Endothelial cell of umbilical vein (primary cell): ENCODE measurements around the gene ASPM. TPM values are rescaled to one million over a fixed set of nuclear protein-coding genes. Genes with fewer than 3 reads are reported as not detected.

Experiments used
- BruUV-seq: library from RNA; stranded (reverse); fragments of 400-500 nt; replicated peaks from 2 replicates; lab custom pipeline; 2021; lab: Mats Ljungman, UMichigan
- CTCF ChIA-PET: fragments of 300-600, 350-600 bp; sonication (Branson Sonifier 250); formaldehyde crosslinking; loops from one replicate; lab custom pipeline; 2021; ENCODE audit warnings: antibody characterized with exemption, inconsistent platforms; lab: Charles Lee
- POLR2A ChIA-PET: fragments of 300-600, 350-600 bp; sonication (Branson Sonifier 250); formaldehyde crosslinking; loops from one replicate; lab custom pipeline; 2021; ENCODE audit warnings: antibody characterized with exemption, inconsistent platforms; lab: Charles Lee
- DNase-seq: peaks from one replicate; pipeline ENCODE4 v3.0.0-alpha.2; 2011; ENCODE audit warnings: low read depth, low spot score
- FAIRE-seq: peaks from 2 replicates; lab custom pipeline; 2011; peaks lifted over from hg19 to GRCh38; lab: Jason Lieb, UNC
- H2AFZ ChIP-seq: 2 replicates; pipeline ENCODE4 v1.6.0; 2012; ENCODE audit warnings: low read depth, low read length, control low read depth, inconsistent platforms
- H3K27ac ChIP-seq: 2 replicates; pipeline ENCODE4 v1.5.1; 2011; ENCODE audit warnings: low read depth, mild to moderate bottlenecking, control low read depth, low read length, moderate library complexity; ENCODE audit not compliant: insufficient read depth
- H3K27me3 ChIP-seq, 2 experiments: 2 replicates each; pipeline versions ENCODE4 v1.6.0 to v1.6.1; 2011; ENCODE audit warnings: low read length in 2 of 2, mixed read lengths in 1 of 2; ENCODE audit not compliant: control insufficient read depth in 2 of 2, insufficient read depth in 2 of 2
- H3K36me3 ChIP-seq, 2 experiments: 2 replicates in 1 of 2; 3 replicates in 1 of 2; pipeline ENCODE4 v1.5.1; 2011; ENCODE audit warnings: low read length in 2 of 2, mild to moderate bottlenecking in 1 of 2, moderate library complexity in 1 of 2; ENCODE audit not compliant: control insufficient read depth in 2 of 2, insufficient read depth in 2 of 2; ENCODE audit errors: extremely low read depth in 1 of 2
- H3K4me1 ChIP-seq: 3 replicates; pipeline ENCODE4 v1.5.1; 2011; ENCODE audit warnings: mild to moderate bottlenecking, low read length; ENCODE audit not compliant: control insufficient read depth, insufficient read depth; ENCODE audit errors: extremely low read depth
- H3K4me2 ChIP-seq: 2 replicates; pipeline ENCODE4 v1.6.1; 2011; ENCODE audit warnings: low read length, control low read depth, mixed read lengths; ENCODE audit not compliant: insufficient read depth
- H3K4me3 ChIP-seq, 3 experiments: fragments of 200-600 bp in 1 of 3; sonication (generic), shearing (Covaris generic) in 1 of 3; replicated peaks in 1 of 3; 2 replicates each; pipeline ENCODE4 v1.5.1; 2011 to 2016; ENCODE audit warnings: control low read depth in 3 of 3, low read length in 3 of 3, mild to moderate bottlenecking in 2 of 3, inconsistent platforms in 1 of 3, low read depth in 1 of 3, moderate library complexity in 1 of 3; ENCODE audit not compliant: insufficient read depth in 1 of 3
- H3K79me2 ChIP-seq: 2 replicates; pipeline ENCODE4 v1.6.0; 2012; ENCODE audit warnings: low read length, inconsistent platforms; ENCODE audit not compliant: control insufficient read depth, insufficient read depth
- H3K9ac ChIP-seq: replicated peaks from 2 replicates; pipeline ENCODE3; 2011; ENCODE audit warnings: low read length, control low read depth; ENCODE audit not compliant: insufficient read depth; ENCODE audit errors: extremely low read depth
- H3K9me1 ChIP-seq: replicated peaks from 3 replicates; pipeline ENCODE4 v1.6.0; 2011; ENCODE audit warnings: mild to moderate bottlenecking, low read length; ENCODE audit not compliant: control insufficient read depth, insufficient read depth; ENCODE audit errors: extremely low read depth
- H3K9me3 ChIP-seq: replicated peaks from 2 replicates; pipeline ENCODE4 v1.5.1; 2012; ENCODE audit warnings: low read length, inconsistent platforms; ENCODE audit not compliant: control insufficient read depth, insufficient read depth
- H4K20me1 ChIP-seq: replicated peaks from 2 replicates; pipeline ENCODE3; 2011; ENCODE audit warnings: mild to moderate bottlenecking, low read length; ENCODE audit not compliant: control insufficient read depth, insufficient read depth; ENCODE audit errors: extremely low read depth
- EZH2 ChIP-seq: IDR thresholded peaks from 2 replicates; pipeline ENCODE4 v1.6.1; 2012; ENCODE audit warnings: borderline replicate concordance, low read depth, mild to moderate bottlenecking, moderate library complexity, low read length, inconsistent platforms; ENCODE audit not compliant: severe bottlenecking
- FOS ChIP-seq: IDR thresholded peaks from 2 replicates; pipeline ENCODE4 v1.6.1; 2011; ENCODE audit warnings: mild to moderate bottlenecking, low read length, moderate library complexity, borderline replicate concordance; ENCODE audit not compliant: insufficient read depth
- GATA2 ChIP-seq: IDR thresholded peaks from 2 replicates; pipeline ENCODE4 v1.7.0; 2011; ENCODE audit warnings: low read depth, mild to moderate bottlenecking, moderate library complexity, mixed read lengths, low read length; ENCODE audit not compliant: insufficient read length, insufficient read depth
- MYC ChIP-seq: IDR thresholded peaks from one replicate; pipeline ENCODE4 v1.6.1; 2011; ENCODE audit warnings: mild to moderate bottlenecking, low read depth, low read length
- POLR2A ChIP-seq: IDR thresholded peaks from 2 replicates; pipeline ENCODE4 v1.6.1; 2012; ENCODE audit warnings: low read depth, mild to moderate bottlenecking, control low read depth, low read length
- dilution Hi-C: fragments of 300-500 bp; cut with MboI; formaldehyde crosslinking; loops from one replicate; pipeline ENCODE4 v1.15.0; 2019; ENCODE audit warnings: low sequenced_read_pairs; ENCODE audit not compliant: extremely low pct_ligation_motif_present
- intact Hi-C: fragments of 100-400 bp; cut with micrococcal nuclease; formaldehyde crosslinking; loops from one replicate; pipeline ENCODE4 v1.10.0; 2022
- polyA plus RNA-seq, 4 experiments: library from polyadenylated mRNA; depleted of rRNA in 3 of 4; stranded (reverse) in 3 of 4; unstranded in 1 of 4; fragments of >200 nt; gene quantifications; 2 replicates each; pipeline versions ENCODE4 v1.2.1 to v1.2.3, GENCODE V29; 2011 to 2012; ENCODE audit warnings: missing spikeins in 1 of 4
- total RNA-seq: library from RNA; stranded (reverse); gene quantifications from 2 replicates; pipeline ENCODE4 v1.2.3, GENCODE V29; 2021
- TF ChIP-seq, protein P1 (sequence below): IDR thresholded peaks from 2 replicates; pipeline ENCODE4 v1.6.1; 2011; ENCODE audit not compliant: insufficient read depth, insufficient read length
- TF ChIP-seq, protein P2 (sequence below), 2 donors: IDR thresholded peaks; 1 replicate in 1 of 2; 2 replicates in 1 of 2; pipeline ENCODE4 v1.5.1; 2011; ENCODE audit warnings: low read length in 2 of 2, mild to moderate bottlenecking in 2 of 2, moderate library complexity in 2 of 2, control low read depth in 1 of 2, inconsistent platforms in 1 of 2, low read depth in 1 of 2; ENCODE audit not compliant: insufficient read depth in 1 of 2; ENCODE audit errors: extremely low read depth in 1 of 2

Gene ASPM
- total and polyA plus RNA-seq, 2 donors (not counting 3 experiments of a cell fraction or from before 2014, with no cell fraction given), result 5.3 to 55.1 TPM

DNA sequence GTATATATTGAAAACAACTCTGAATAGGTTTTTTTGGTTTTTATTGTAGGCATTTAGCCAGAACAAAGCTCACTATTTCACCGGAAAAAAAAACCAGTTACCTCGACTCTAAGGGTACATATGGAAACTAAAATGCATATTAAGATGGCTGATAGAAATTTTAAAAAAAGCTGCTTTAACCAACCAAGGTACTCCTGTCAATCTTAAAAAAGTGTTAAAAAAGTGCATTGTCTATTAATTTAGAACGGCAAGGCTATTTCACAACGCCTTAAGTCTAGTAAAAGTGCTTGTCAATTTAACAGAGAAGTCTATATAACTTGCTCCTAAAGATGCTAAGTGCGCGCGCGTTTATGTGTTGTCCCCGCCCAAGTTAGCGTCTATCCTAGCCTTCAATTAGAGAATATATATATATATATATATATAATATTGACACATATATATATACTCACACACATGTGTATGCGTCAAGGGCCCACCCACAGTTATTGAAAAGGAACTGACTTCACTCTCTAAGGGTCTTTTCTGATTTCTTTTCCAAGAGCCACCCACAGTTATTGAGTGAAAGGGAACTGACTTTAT, 934 bp downstream of the ASPM start:
- Histone ChIP-seq H3K27ac (peak overlapping the region; percentile 36), H3K4me3 (peak overlapping the region; percentile 63 to 88 (median 80)), H3K9me3 (no peaks in the 10 kb centered on the region), H3K36me3 (no peaks in the 10 kb centered on the region), H2AFZ (peak overlapping the region; percentile 61), H3K27me3 (no peaks in the 10 kb centered on the region), H3K4me1 (peaks cover 16% of the 10 kb centered on the region), H3K9me1 (no peaks in the 10 kb centered on the region), H3K9ac (peak overlapping the region; percentile 69), H3K4me2 (peak overlapping the region; percentile 98), H4K20me1 (peaks cover 3% of the 10 kb centered on the region), H3K79me2 (peaks cover 58% of the 10 kb centered on the region)
- BruUV-seq, result no TSS peak
- TF ChIP-seq, protein P1, sequence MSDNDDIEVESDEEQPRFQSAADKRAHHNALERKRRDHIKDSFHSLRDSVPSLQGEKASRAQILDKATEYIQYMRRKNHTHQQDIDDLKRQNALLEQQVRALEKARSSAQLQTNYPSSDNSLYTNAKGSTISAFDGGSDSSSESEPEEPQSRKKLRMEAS, result no peak
- no peak for TF ChIP-seq FOS
- intact Hi-C loops, result loop anchor here (2.0 to 5.0 kb wide), 2 partner anchors 29 to 767 kb away; no protein-coding TSS in a partner anchor
- DNase-seq (peak; percentile 56), FAIRE-seq (no peak)
- ChIA-PET CTCF (interaction anchor here (0.7 to 1.0 kb wide), 3 partner anchors 9 to 15 kb away, joined by 3 to 4 read pairs (median 3); no protein-coding TSS in a partner anchor), POLR2A (no interaction called here)
- dilution Hi-C loops, result no loop called here

DNA sequence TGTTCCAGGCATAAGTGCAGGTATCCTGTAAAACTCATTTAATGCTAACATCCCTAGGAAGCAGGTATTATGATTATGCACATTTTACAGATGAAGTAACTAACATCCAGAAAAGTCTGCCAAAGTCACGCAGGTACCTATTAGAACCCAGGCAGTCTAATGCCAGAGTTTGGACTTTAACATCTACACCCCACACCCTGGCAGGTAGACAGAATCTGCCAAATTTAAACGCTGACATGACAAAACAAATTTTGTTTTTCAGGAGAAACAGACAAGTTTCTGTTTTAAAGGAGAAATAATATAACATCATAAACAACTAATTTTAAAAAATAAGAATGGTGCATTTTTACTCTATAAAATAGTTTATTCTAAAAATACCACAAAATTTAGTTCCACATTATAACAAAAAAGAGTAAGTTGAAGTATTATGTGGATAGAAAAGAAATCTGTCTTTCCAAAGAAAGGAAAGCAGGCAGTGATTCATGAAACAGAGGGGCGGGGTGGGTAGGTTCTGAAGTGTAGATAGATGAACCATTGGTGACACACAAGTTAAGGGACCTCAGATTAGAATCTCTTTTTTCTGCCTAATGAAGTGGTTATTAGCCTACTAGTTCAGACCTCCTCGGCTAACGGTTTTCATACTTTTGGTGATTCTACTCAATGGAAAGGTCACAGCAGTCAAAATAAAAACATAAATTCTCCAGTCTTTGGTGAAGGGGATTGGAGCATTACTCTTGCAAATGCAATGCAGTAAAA, 1.7 kb downstream of the ASPM start:
- Histone ChIP-seq H4K20me1 (peaks cover 3% of the 10 kb centered on the region), H3K27ac (peak overlapping the region; percentile 39), H3K4me1 (peaks cover 24% of the 10 kb centered on the region), H3K4me3 (peak overlapping the region; percentile 63 to 88 (median 80)), H3K9ac (peak overlapping the region; percentile 69), H3K4me2 (peak overlapping the region; percentile 98), H3K27me3 (no peaks in the 10 kb centered on the region), H3K9me3 (no peaks in the 10 kb centered on the region), H3K36me3 (no peaks in the 10 kb centered on the region), H3K79me2 (peaks cover 66% of the 10 kb centered on the region), H3K9me1 (no peaks in the 10 kb centered on the region), H2AFZ (peak overlapping the region; percentile 31)
- ChIA-PET CTCF (interaction anchor here (0.7 to 1.1 kb wide), 4 partner anchors 8 to 29 kb away, joined by 3 to 4 read pairs (median 3); no protein-coding TSS in a partner anchor), POLR2A (no interaction called here)
- intact Hi-C loops (loop anchor here (5.0 kb wide), 1 partner anchor 768 kb away; no protein-coding TSS in a partner anchor), dilution Hi-C loops (no loop called here)
- DNase-seq (peak; percentile 63), FAIRE-seq (no peak)
- TF ChIP-seq FOS, result peak; percentile 23
- no peak for TF ChIP-seq MYC
- TF ChIP-seq GATA2, result peak; percentile 46
- TF ChIP-seq POLR2A, result no peak
- TF ChIP-seq EZH2, result no peak
- TF ChIP-seq, protein P2, sequence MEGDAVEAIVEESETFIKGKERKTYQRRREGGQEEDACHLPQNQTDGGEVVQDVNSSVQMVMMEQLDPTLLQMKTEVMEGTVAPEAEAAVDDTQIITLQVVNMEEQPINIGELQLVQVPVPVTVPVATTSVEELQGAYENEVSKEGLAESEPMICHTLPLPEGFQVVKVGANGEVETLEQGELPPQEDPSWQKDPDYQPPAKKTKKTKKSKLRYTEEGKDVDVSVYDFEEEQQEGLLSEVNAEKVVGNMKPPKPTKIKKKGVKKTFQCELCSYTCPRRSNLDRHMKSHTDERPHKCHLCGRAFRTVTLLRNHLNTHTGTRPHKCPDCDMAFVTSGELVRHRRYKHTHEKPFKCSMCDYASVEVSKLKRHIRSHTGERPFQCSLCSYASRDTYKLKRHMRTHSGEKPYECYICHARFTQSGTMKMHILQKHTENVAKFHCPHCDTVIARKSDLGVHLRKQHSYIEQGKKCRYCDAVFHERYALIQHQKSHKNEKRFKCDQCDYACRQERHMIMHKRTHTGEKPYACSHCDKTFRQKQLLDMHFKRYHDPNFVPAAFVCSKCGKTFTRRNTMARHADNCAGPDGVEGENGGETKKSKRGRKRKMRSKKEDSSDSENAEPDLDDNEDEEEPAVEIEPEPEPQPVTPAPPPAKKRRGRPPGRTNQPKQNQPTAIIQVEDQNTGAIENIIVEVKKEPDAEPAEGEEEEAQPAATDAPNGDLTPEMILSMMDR (IDR thresholded peaks at IDR 0.05; ENCODE audit: extremely low read depth in 1 of 2, insufficient read depth in 1 of 2, low read depth in 1 of 2, low read length in 2 of 2), result no peak
- BruUV-seq, result no TSS peak
